ENCODE data around the gene LYRM7.

LYRM7 gene

GRCh38 chr5:131167615-131168014 is 3.1 kb upstream of the LYRM7 start:
- Histone ChIP-seq H3K36me3 (ENCODE audit: insufficient read depth, low read length) (no peaks in the 10 kb centered on the region), H3F3A (ENCODE audit: low read depth) (no peaks in the 10 kb centered on the region), H3K4me2 (ENCODE audit: low read depth, low read length, poor library complexity, severe bottlenecking) (no peak overlapping the region), H2AFZ (ENCODE audit: low read length) (no peak overlapping the region), H3K9me3 (ENCODE audit: insufficient read depth, low read depth, low read length) (no peaks in the 10 kb centered on the region), H3K27me3 (ENCODE audit: insufficient read depth, low read length, poor library complexity, severe bottlenecking) (no peaks in the 10 kb centered on the region), H3K79me2 (ENCODE audit: insufficient read depth, low read length) (peaks cover 33% of the 10 kb centered on the region), H4K20me1 (ENCODE audit: insufficient read depth, low read length, poor library complexity, severe bottlenecking) (peaks cover 13% of the 10 kb centered on the region), H3K9me2 (replicated peaks; ENCODE audit: low read depth, low read length) (no peaks in the 10 kb centered on the region), H3K4me3 (ENCODE audit: low read length, poor library complexity, severe bottlenecking) (no peak overlapping the region), H3K4me1 (ENCODE audit: insufficient read depth, low read length, poor library complexity, severe bottlenecking) (peaks cover 14% of the 10 kb centered on the region), H3K9ac (ENCODE audit: low read depth, low read length, poor library complexity, severe bottlenecking) (no peak overlapping the region)
- no peak for TF ChIP-seq CTCF (conservative IDR thresholded peaks at IDR 0.05; ENCODE audit: low read length)
- TF ChIP-seq EZH2phosphoT487 (IDR thresholded peaks at IDR 0.05; ENCODE audit: borderline replicate concordance) = no peak

- Histone ChIP-seq H3K36me3 (ENCODE audit: insufficient read depth, low read length) (no peaks in the 10 kb centered on the region), H2AFZ (ENCODE audit: low read length) (peak overlapping the region; percentile 69), H3K4me2 (ENCODE audit: low read depth, low read length, poor library complexity, severe bottlenecking) (peak overlapping the region; percentile 85), H3F3A (ENCODE audit: low read depth) (no peaks in the 10 kb centered on the region), H3K27me3 (ENCODE audit: insufficient read depth, low read length, poor library complexity, severe bottlenecking) (no peaks in the 10 kb centered on the region), H3K4me1 (ENCODE audit: insufficient read depth, low read length, poor library complexity, severe bottlenecking) (peaks cover 6% of the 10 kb centered on the region), H3K4me3 (ENCODE audit: low read length, poor library complexity, severe bottlenecking) (peak overlapping the region; percentile 80), H3K9me2 (replicated peaks; ENCODE audit: low read depth, low read length) (no peaks in the 10 kb centered on the region), H3K9ac (ENCODE audit: low read depth, low read length, poor library complexity, severe bottlenecking) (peak overlapping the region; percentile 74), H3K79me2 (ENCODE audit: insufficient read depth, low read length) (peaks cover 18% of the 10 kb centered on the region), H3K9me3 (ENCODE audit: insufficient read depth, low read depth, low read length) (no peaks in the 10 kb centered on the region), H4K20me1 (ENCODE audit: insufficient read depth, low read length, poor library complexity, severe bottlenecking) (no peaks in the 10 kb centered on the region)
- no peak for TF ChIP-seq EZH2phosphoT487 (IDR thresholded peaks at IDR 0.05; ENCODE audit: borderline replicate concordance)
- TF ChIP-seq CTCF (conservative IDR thresholded peaks at IDR 0.05; ENCODE audit: low read length) = no peak
Measured at GRCh38 chr5:131169810-131170539, 769 bp upstream of the LYRM7 start.

GRCh38 chr5:131171276-131171810 is 599 bp downstream of the LYRM7 start:
- peak overlapping the region; percentile 71 for H3K9ac ChIP-seq (ENCODE audit: low read depth, low read length, poor library complexity, severe bottlenecking)
- peak overlapping the region; percentile 72 for H3K4me2 ChIP-seq (ENCODE audit: low read depth, low read length, poor library complexity, severe bottlenecking)
- peaks cover 18% of the 10 kb centered on the region for H3K79me2 ChIP-seq (ENCODE audit: insufficient read depth, low read length)
- H3K27me3 ChIP-seq (ENCODE audit: insufficient read depth, low read length, poor library complexity, severe bottlenecking) = no peaks in the 10 kb centered on the region
- no peaks in the 10 kb centered on the region for H3F3A ChIP-seq (ENCODE audit: low read depth)
- no peaks in the 10 kb centered on the region for H3K9me2 ChIP-seq (replicated peaks; ENCODE audit: low read depth, low read length)
- H3K36me3 ChIP-seq (ENCODE audit: insufficient read depth, low read length) = no peaks in the 10 kb centered on the region
- H4K20me1 ChIP-seq (ENCODE audit: insufficient read depth, low read length, poor library complexity, severe bottlenecking) = no peaks in the 10 kb centered on the region
- TF ChIP-seq EZH2phosphoT487 (IDR thresholded peaks at IDR 0.05; ENCODE audit: borderline replicate concordance) = no peak
- TF ChIP-seq CTCF (conservative IDR thresholded peaks at IDR 0.05; ENCODE audit: low read length) = no peak
- no peaks in the 10 kb centered on the region for H3K9me3 ChIP-seq (ENCODE audit: insufficient read depth, low read depth, low read length)
- H2AFZ ChIP-seq (ENCODE audit: low read length) = peak overlapping the region; percentile 59
- peaks cover 6% of the 10 kb centered on the region for H3K4me1 ChIP-seq (ENCODE audit: insufficient read depth, low read length, poor library complexity, severe bottlenecking)
- peak overlapping the region; percentile 80 for H3K4me3 ChIP-seq (ENCODE audit: low read length, poor library complexity, severe bottlenecking)

All from Loucy (cell line).